SU-DHL-6 (cell line): ENCODE measurements around the gene AVPR2.

Experiments used
- CTCF ChIP-seq: fragments of 200-600 bp; sonication (generic); IDR thresholded peaks from one replicate; pipeline ENCODE4 v1.5.1; 2017; ENCODE audit warnings: antibody characterized with exemption, mild to moderate bottlenecking, low read length, moderate library complexity; ENCODE audit not compliant: insufficient read depth, poor library complexity, severe bottlenecking
- EZH2phosphoT487 ChIP-seq: fragments of 200-600 bp; sonication (generic), shearing (Covaris generic); conservative IDR thresholded peaks from 2 replicates; pipeline ENCODE4 v1.6.1; 2018; ENCODE audit warnings: mild to moderate bottlenecking, antibody characterized with exemption, low read length, moderate library complexity, mixed read lengths

- TF ChIP-seq EZH2phosphoT487 (no peak), CTCF (no peak)
These were observed 1.1 kb upstream of the AVPR2 start for GRCh38 chrX:153903238-153903980.
